ENCODE data around the gene IDH2.
"Not testable (repeated sequence)": the region's sequence is repeated elsewhere in the genome, so short reads cannot be mapped to it uniquely, and the experiment has no call there.

Gene IDH2

DNA sequence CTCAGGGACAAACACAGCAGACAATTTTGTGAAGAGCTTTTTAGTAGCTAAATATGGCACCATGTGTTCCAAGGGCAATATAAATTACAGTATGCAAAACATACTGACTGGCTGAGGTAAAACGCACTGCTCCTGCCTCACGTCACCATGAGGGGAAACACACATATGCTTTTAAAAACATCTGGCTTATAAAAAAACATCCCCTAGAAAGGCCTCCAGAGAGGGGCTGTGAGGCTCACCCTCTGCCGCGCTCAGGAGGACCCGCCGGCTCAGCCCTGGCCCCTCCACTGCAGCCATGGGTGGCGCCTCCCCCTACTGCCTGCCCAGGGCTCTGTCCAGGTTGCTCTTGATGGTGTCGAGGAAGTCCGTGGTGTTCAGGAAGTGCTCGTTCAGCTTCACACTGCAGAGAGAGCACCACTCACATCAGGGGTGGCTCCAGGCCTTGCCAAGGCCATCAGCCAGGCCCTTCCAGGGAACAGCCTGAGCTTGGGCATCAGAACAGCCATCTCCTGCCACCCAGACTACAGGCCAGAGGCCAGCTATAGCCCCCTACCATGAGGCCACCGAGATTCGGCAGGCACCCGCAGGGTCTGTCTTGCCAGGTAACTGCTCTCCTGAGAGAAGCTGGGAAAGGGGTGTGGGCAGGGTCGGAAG is 18.2 kb downstream of the IDH2 start:
- no peak for DNase-seq

DNA sequence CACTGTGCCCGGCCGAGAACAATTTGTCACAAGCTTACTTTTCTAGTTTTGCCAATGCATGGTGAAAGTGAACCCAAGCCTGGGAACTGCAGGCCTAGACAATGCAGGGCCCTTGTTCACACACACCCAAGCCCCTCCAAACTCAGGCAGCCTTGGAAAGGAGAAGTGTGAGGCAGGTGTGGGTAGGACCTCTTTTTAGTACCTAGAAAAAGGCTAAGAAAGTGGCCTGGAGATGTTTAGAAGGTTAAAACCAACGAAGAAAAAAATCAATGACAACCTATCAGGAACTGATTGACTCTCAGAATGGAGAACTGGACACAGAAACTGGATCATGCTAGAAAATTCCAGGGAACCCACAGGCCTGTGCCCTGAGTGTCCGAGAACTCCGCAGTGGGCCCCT is 18.8 kb downstream of the IDH2 start:
- DNase-seq = no peak

DNA sequence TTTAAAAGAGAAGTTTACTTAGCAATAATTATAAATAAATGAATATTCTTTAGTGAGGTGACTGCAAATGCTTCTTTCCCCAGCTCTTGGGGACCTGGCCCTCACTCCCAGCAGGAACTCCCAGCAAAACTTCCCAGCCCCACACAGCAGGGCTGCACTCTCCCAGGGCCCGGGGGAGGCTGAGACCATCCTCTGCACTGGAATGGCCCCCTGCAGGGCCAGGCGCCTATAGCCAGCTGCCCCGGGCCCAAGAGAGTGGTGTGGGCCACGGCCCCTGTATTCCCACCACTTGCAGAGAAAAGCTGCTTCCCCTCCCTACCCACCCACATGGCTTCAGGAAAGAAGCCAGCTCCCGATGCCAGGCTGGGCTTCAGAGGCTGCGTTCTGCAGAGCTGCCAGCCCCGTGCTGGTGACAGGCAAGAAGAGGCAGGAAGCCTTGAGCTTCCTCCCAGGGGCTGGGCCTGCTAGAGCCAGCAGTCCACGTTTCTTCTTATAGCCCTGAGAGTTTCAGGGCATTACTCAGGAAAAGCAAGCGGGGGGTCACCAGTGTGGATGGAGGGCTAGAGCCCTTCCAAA is 20.0 kb downstream of the IDH2 start:
- no peak for DNase-seq

DNA sequence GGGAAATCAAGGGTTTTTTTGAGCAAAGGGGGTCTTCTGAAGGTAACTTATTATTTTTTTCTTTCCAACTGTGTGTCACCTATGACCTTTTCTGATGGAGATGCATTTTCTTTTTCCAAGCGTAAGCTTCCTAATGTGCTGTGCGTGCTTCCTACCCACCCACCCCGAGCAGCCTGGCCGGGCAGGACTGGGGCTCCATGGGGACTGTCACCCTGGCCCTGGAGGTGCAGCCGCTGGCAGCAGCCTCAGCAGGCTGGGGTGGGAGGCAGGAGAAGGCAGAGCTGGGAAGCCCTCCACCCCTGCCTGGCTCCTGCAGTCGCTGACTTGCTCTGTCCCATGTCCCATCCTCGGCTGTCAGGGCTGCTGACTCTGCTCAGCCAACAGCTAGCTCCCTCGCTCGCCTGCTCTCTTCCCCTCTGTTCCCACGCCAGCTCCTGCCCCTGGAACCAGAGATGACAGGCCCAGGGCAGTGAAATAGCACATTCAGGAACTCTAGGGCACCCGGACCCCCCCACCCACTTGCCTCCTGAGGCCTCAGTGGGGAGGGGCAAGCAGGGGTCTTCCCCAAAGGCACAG is 21.4 kb downstream of the IDH2 start:
- DNase-seq = no peak

DNA sequence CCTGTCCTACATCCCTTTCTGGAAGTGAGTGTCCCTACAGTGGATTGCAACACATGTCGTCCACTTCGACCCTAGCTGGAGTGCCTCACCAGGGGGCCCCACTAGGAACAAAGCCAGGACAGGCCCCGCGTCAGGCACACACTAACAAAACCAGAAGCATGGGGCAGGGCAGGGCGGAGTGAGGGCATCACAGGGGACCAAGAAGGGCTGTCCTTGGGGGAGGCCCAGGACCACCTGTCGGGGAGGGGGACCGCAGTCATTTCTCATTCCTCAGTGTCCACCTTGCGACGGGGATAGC is 21.9 kb downstream of the IDH2 start:
- no peak for DNase-seq

DNA sequence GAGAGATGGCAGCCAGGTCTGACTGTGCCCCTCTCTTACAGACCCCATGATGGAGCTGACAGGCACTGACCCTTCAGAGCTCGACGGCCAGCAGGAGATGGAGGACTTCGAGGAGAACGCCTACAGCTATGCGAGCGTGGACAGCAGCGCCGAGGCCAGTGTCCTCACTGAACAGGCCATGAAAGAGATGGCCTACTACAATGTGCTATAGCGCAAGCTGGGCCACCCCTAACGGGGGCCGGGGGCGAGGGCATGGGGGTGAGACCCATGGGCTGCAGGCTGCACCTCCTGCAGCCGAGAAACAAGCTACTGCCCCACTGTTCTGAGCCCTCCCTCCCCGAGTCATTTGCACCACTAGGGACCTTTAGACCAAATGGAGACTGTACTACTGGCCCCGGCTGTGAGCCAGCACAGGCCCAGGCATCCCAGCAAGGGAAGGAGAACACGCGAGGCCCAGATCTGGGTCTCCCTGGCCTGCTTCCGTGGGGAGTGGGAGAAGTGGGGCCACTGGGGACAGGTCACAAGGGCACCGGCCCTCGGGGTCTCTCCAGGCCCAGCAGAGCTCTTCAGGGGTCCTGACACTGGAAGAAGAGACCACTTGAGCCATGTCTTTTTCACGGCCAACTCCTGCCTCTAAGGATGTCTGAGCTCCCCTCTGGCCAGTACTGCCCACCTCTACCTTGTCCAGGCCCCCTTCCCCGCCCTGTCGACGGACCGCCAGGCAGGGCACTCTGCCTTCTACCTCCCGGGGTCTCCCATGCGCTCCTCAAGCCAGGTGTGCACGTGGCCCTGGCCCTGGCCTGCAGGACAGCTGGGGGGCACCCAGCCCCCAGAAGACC is 22.4 kb downstream of the IDH2 start:
- no peak for DNase-seq

DNA sequence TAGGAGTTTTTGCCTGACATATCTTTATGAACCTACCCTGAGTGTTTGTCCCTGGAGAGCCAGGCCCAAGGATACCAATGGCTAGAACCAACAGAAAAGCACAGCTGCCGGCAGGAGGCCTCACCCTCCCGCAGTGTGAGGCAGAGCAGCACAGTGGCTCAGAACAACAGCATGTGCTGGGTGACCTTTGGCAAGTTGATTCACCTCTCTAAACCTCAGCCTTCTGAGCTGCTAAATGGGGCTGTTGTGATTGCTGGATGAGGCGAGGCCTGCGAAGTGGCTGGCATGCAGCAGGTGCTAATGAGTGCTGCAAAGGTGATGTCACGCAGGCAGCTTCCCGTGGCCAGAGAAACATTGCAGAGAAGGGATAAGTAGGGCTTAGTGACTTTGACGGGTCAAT is 23.3 kb downstream of the IDH2 start:
- DNase-seq = no peak

DNA sequence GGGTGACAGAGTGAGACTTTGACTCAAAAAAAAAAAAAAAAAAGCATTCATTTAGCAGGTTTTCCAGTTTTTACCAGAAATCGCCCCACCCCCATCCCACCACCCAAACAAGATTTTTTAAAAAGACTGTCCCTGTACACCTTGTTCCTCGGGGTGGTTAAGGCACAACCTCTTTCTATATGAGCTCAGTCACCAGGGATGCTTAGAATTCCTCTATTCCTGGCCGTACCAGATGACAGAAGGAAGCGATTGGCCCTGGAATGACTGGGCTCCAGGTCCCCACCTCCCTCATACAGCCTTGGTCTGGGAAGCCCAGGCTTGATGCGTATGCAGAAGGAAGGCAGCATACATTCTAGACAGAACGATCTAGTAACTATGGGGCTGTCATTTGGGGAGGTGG is 25.6 kb downstream of the IDH2 start:
- no peak for DNase-seq

DNA sequence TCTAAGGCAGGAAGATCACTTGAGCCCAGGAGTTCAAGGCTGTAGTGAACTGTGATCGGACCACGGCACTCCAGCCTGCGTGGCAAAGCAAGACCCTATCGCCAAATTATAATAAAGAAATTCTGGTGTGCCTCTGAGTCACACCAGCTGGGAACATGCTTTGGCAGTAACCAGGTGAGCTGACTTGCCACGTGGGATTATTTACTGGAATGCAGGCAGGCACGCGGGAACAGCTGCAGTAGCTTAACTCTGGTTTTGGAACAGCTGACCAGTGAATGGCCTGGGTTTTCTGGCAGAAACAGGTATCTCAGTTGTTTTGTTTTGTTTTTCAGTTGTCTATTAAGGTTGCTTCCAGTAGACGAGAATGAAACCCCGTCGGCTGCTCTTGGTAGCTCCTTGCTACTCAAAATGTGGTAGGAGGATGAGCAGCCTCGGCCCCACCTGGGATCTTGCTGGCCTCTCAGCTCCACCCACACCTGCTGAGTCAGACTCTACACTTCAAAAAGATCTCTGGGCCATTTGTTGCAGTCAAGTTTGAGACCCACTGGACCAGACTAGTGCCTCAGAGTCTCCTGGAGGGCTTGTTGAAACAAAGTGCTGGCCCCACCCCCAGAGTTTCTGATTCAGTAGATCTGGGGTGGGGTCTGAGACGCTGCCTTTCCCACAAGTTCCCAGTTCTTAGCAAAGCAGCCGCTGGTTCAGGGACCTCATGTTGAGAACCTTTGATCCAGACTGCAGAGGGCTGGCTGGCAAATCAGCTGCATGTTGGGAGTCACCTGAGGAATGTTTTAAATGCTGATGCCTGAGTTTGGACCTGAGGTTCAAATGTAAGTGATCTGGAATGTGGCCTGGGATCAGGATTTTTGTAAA is 26.6 kb downstream of the IDH2 start:
- no peak for DNase-seq

DNA sequence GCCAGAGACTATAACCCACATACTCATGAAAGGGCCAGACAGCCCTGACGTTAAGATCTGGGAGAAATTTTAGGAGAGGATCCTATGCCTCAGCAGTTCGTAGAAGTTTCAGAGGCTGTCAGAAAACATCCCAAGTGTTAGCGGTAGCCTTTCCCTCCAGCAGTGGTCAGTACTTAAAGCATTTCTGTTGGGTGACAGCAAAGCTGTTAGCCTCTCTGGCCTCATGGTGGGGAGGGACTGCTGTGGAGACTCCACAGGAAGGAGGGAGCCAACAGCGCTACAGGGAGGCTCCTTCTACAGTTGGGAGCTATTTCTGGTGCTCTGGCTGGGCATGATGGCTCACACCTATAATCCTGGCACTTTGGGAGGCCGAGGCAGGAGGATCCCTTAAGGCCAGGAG is 27.4 kb downstream of the IDH2 start:
- DNase-seq = peak; percentile 8

DNA sequence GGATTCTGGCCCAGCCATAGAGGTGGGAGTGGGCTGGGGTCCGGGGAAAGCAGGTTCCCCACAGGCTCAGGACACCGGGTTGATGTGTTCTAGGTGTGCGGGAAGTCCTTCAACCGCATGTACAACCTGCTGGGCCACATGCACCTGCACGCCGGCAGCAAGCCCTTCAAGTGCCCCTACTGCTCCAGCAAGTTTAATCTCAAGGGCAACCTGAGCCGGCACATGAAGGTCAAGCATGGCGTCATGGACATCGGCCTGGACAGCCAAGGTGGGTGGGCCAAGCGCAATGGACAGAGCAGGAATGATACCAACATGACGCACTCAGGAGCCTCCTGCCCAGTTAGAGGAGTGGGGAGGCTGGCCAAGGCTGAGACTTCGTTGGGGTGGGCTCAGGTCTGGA is 28.2 kb downstream of the IDH2 start:
- DNase-seq = no peak

DNA sequence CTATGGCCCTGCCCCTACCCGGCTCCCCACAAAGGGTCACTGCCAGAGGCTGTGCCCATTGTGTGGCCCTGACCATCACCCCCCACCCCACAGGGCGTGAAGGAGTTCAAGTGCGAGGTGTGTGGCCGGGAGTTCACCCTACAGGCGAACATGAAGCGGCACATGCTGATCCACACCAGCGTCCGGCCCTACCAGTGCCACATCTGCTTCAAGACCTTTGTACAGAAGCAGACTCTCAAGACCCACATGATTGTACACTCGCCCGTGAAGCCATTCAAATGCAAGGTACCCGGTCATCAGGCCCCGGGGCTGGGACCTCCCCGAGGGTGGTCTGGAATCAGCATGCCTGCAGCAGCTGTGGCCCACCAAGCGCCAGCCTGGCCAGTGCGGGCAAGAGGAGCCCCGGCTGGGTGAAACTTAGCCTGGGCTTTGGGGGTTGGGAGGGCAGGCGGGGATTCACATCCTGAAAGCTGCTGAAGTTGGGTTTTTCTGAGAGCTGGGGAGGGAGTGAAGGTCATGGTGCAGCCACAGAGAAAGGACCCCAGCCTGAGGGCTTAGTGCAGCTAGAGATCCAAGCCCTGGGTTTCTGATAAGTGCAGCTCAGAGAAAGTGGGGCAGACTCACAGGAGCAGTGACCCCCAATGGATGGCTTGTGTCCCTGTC is 29.2 kb downstream of the IDH2 start:
- no peak for DNase-seq

DNA sequence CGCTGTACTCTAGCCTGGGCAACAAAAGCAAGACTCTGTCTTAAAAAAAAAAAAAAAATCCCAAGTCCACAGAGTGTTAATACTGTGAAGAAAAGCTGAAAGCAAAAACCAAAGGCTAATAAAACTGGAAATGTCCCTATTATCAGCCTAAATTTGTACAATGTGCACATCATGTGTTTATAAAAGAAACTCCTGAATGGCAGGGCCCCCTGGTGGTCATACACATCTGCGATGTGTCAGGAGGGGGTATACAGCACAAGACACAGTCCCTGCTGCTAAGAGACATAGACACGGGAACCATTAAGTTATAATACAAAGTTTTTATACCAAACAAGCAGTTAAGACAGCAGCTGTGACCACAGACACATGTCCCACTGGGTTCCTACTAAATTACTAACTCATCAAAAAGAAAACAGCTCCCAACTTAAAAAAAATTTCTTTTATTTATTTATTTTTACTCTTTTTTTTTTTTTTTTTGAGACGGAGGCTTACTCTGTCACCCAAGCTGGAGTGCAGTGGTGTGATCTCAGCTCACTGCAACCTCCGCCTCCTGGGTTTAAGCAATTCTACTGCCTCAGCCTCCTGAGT is 31.0 kb downstream of the IDH2 start:
- peak; percentile 74 for DNase-seq

DNA sequence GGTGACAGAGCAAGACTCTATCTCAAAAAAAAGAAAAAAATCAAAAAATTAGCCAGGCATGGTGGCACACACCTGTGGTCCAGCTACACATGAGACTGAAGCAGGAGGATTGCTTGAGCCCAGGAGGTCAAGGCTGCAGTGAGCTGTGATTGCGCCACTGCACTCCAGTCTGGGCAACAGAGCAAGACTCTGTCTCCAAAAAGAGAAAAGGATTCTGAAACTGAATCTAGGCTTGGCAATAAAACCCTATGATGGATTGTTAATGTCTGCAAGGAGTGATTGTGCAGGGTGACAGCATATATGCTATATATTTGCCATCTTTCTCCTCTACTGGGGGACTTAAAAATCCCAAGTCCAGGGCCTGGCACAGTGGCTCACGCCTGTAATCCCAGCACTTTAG is 31.6 kb downstream of the IDH2 start:
- DNase-seq = not testable (repeated sequence)

DNA sequence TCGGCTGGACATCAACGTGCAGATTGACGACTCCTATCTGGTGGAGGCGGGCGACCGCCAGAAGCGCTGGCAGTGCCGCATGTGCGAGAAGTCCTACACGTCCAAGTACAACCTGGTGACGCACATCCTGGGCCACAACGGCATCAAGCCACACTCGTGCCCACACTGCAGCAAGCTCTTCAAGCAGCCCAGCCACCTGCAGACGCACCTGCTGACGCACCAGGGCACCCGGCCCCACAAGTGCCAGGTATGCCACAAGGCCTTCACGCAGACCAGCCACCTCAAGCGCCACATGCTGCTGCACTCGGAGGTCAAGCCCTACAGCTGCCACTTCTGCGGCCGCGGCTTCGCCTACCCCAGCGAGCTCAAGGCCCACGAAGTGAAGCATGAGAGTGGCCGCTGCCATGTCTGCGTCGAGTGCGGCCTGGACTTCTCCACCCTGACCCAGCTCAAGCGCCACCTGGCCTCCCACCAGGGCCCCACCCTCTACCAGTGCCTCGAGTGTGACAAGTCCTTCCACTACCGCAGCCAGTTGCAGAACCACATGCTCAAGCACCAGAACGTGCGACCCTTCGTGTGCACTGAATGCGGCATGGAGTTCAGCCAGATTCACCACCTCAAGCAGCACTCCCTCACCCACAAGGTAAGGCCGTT is 34.2 kb downstream of the IDH2 start:
- no peak for DNase-seq

DNA sequence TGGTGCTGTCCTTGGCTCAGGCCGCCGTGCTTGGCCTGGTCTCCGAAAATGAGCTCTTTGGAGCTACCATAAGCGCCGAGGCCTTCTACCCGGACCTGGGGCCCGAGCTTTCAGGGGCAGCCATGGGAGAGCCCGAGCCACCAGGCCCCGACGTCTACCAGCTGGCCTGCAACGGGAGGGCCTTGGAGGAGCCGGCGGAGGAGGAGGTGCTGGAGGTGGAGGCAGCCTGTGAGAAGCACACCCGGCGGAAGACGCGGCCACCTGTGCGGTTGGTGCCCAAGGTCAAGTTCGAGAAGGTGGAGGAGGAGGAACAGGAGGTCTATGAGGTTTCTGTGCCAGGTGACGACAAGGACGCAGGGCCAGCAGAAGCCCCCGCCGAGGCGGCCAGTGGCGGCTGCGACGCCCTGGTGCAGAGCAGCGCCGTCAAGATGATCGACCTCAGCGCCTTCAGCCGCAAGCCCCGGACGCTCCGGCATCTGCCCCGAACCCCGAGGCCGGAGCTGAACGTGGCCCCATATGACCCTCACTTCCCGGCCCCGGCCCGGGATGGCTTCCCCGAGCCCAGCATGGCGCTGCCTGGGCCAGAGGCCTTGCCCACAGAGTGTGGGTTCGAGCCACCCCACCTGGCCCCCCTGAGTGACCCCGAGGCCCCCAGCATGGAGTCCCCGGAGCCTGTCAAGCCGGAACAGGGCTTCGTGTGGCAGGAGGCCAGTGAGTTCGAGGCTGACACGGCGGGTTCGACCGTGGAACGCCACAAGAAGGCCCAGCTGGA is 34.9 kb downstream of the IDH2 start:
- no peak for DNase-seq

DNA sequence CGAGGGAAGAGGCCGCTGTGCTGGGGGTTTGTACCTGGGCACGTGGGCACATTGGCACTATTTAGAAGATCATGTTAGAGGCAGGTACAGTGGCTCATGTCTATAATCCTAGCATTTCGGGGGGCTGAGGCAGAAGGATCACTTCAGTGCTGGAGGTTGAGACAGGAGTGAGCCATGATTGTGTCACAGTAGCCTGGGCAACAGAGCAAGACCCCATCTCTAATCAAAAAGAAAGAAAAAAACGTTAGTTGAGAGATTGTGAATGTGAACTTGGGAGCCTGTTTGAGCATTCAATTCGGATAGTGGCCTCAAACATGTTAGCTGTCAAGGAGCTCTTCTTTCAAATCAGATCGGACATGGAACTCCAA is 36.6 kb downstream of the IDH2 start:
- DNase-seq = no peak

DNA sequence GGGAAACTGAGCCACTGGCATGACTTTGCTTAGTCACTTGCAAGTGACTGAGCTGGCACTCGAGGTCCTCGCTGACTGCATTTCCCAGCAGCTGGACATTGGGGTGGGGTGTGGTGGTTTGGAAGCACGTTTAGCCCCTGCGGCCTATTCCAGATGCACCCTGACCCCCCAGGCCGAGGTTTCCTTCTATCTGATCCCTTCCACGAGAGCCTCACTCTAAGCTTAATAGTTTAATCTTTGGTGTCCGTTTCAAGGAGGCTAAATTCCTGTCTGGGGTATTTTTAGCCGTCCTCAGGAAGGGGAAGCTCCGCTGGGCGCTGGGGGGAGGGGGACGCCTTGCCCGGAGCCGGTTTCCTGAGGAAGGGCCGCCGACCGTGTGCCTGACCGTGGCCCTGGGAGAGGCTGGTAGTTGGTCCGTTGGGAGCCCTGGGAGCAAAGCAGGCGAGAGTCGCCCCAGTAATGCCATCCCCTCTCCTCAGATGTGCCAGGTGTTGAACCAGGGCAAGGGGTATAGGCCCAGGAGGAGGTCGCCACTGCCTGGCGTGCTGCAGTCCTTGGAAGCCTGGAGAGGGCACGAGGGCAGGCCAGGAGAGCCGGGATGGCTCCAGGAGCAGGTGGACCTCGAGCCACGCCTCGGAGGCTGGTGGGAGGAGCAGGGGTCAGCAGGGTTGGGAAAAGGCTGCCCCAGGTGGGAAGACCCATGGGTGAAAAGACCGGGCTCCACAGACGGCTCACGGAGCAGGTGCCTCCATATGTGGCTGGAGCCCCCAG is 37.2 kb downstream of the IDH2 start:
- peak; percentile 22 for DNase-seq

DNA sequence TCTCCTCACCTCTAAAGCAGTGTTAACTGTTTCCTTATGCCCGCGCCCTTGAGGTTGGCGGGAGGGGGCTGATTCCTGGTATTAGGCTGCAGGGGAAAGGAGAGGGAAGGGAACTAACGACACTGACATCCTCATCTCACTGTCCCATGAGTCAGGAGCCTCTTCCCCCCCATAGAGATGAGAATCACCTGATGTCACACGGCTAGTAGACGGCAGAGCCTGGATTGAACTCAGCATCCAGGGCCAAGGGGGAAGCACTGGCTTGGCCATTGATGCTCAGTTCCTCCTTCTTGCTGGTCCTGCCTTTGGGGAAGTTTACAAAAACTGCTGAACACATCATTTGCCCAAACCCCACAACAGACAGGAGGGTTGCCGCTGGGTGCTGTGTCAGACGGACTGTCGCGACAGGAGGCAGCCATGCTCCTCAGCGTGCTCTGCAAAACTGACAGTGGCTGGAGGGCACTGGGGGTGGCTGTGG is 38.5 kb downstream of the IDH2 start:
- peak; percentile 85 for DNase-seq
